Aortic smooth muscle cell (primary cell): ENCODE measurements around the gene SHCBP1L. TPM values are rescaled to one million over a fixed set of nuclear protein-coding genes. Genes with fewer than 3 reads are reported as not detected.

Source experiments
- total RNA-seq: library from RNA; depleted of rRNA; stranded (reverse); fragments of >200 nt; gene quantifications from 2 replicates; pipeline ENCODE4 v1.2.3, GENCODE V29; 2014

Gene SHCBP1L
- total RNA-seq: 0.13 TPM in 1 of 2 replicates, not detected in the other

GRCh38 chr1:182952677-182953444, at the start of gene SHCBP1L:
Gene SHCBP1L, minus strand, starts transcription at chr1:182953166. Its CDS starts 33 bp downstream, at chr1:182953133.

Other genes with a start within 250 kb of the SHCBP1L start
- gene NPL, start 163.4 kb downstream of the SHCBP1L start, total RNA-seq: 3.0 and 3.2 TPM in 2 replicates
- 129 and 163 TPM in 2 replicates for gene DHX9, start 113.8 kb downstream of the SHCBP1L start, total RNA-seq
- gene LAMC1, start 70.3 kb upstream of the SHCBP1L start, total RNA-seq: 869 and 914 TPM in 2 replicates
- gene LAMC2, start 233.1 kb upstream of the SHCBP1L start, total RNA-seq: 5.0 and 5.3 TPM in 2 replicates